Heart left ventricle (tissue), 16 donors: ENCODE measurements around the gene ZNF70. TPM values are rescaled to one million over a fixed set of nuclear protein-coding genes. Genes with fewer than 3 reads are reported as not detected.

Experiments
- ATAC-seq, 4 donors: fragments of 200-7000 bp; cut with Tn5 transposase; one replicate each; pipeline ENCODE4 v1.9.1; 2020 to 2022; ENCODE audit warnings: moderate library complexity in 4 of 4, mild to moderate bottlenecking in 3 of 4, moderate number of reproducible peaks in 1 of 4
- DNase-seq, 5 donors: peaks; one replicate each; pipeline ENCODE4 v3.0.0-alpha.2; 2020
- H3K27ac ChIP-seq, 12 donors: fragments of 200-600 bp; sonication (generic) in 4 of 12; one replicate each; pipeline versions ENCODE4 v1.5.0 to v1.8.0; 2016 to 2022; ENCODE audit warnings: mild to moderate bottlenecking in 2 of 12
- H3K27me3 ChIP-seq, 9 donors: fragments of 200-600 bp; sonication (generic) in 2 of 9; one replicate each; pipeline versions ENCODE4 v1.5.1 to v1.8.0; 2016 to 2022; ENCODE audit warnings: mild to moderate bottlenecking in 3 of 9
- H3K36me3 ChIP-seq, 9 donors: fragments of 200-600 bp; sonication (generic) in 2 of 9; one replicate each; pipeline versions ENCODE4 v1.5.0 to v1.8.0; 2018 to 2022; ENCODE audit warnings: mild to moderate bottlenecking in 2 of 9
- H3K4me1 ChIP-seq, 12 donors: fragments of 200-600 bp; sonication (generic) in 4 of 12; one replicate each; pipeline versions ENCODE4 v1.5.0 to v1.8.0; 2016 to 2022; ENCODE audit warnings: mild to moderate bottlenecking in 3 of 12
- H3K4me3 ChIP-seq, 12 donors: fragments of 200-600 bp; sonication (generic) in 4 of 12; one replicate each; pipeline versions ENCODE4 v1.5.0 to v1.8.0; 2017 to 2022; ENCODE audit warnings: mild to moderate bottlenecking in 9 of 12, moderate library complexity in 4 of 12
- H3K9me3 ChIP-seq, 12 donors: fragments of 200-600 bp; sonication (generic) in 4 of 12; one replicate each; pipeline versions ENCODE4 v1.5.0 to v1.8.0; 2016 to 2022; ENCODE audit warnings: mild to moderate bottlenecking in 1 of 12
- CTCF ChIP-seq, 12 donors: fragments of 200-600 bp; sonication (generic) in 4 of 12; IDR thresholded peaks; one replicate each; pipeline versions ENCODE4 v1.5.0 to v1.8.0; 2018 to 2022; ENCODE audit warnings: antibody characterized with exemption in 12 of 12, mild to moderate bottlenecking in 5 of 12
- POLR2A ChIP-seq, 2 donors: fragments of 450-650 bp; IDR thresholded peaks; one replicate each; pipeline ENCODE4 v1.6.1; 2017; ENCODE audit warnings: antibody characterized with exemption in 2 of 2, mild to moderate bottlenecking in 2 of 2, moderate library complexity in 2 of 2
- WGBS, 4 donors: extraction: QIAGEN DNeasy Blood & Tissue Kit in 2 of 4; methylation state at CpG; one replicate each; pipeline versions ENCODE4 v1.1.5 to v1.1.7; 2013 to 2018; 5-methylcytosine and 5-hydroxymethylcytosine counted together
- intact Hi-C, 10 donors: fragments of 100-400 bp; cut with DNase I; formaldehyde crosslinking; loops; one replicate each; pipeline versions ENCODE4 v1.11.1 to v1.14.2; 2022
- polyA plus RNA-seq, 2 donors: library from polyadenylated mRNA; stranded (reverse); fragments of 200-250 nt; gene quantifications; one replicate each; pipeline ENCODE4 v1.2.3, GENCODE V29; 2013
- total RNA-seq, 9 donors: library from RNA; depleted of rRNA in 2 of 9; stranded (reverse); fragments of >200 nt in 2 of 9; fragmentation: NEBNext Ultra II Directional in 3 of 9; extraction: Animal tissue kit (Norgen Biotek cat#: 25700) in 3 of 9; gene quantifications; one replicate each; pipeline versions ENCODE4 v1.1.0 to v1.2.4, GENCODE V29; 2016 to 2023
- donor health status: ischemic (EF 13 %, LVEDD 7.1; RV severe dilation, severe dysfunction).
- donor health status: healthy with polysubstance abuse.
- donor health status: DM: no; HTN: yes; CAD: no.
- donor health status: DM: no; HTN: no; CAD: no.
- donor health status: ischemic (EF 25% LVEDD 6.9; RV normal size, moderate dysfunction).
- donor health status: ischemic (EF 25% LVEDD 5.7; RV mildly dilated, moderate dysfunction).
- donor health status: healthy.
- donor health status: DM: yes; HTN: yes; CAD: no.
- donor health status: ischemic (EF 35%, LVEDD 5.7; RV mildly dilated, moderate dysfunction).
- donor health status: nonischemic (EF 11% LVEDD 7.7; RV severe dilation, severe dysfunction).
- donor health status: DM: yes; HTN: yes; CAD: no.
- donor health status: PGD.
- donor health status: ischemic (EF 29% LVEDD 5.4; RV normal size, mild dysfunction).
- donor health status: nonischemic (EF 23%, LVEDD 6.1; RV moderate dilation, normal function).

Gene ZNF70
- total and polyA plus RNA-seq, 11 donors: 1.6 to 4.6 (median 3.0) TPM

- peak in 1 of 4 donors; percentile 23 for ATAC-seq
- Histone ChIP-seq H3K4me1 (peaks cover 8 to 48% (median 38%) of the 10 kb centered on the region in 12 donors), H3K36me3 (peaks cover 0 to 61% (median 51%) of the 10 kb centered on the region in 9 donors), H3K27ac (peak overlapping the region in 1 of 12 donors; percentile 50), H3K4me3 (no peak overlapping the region), H3K9me3 (no peaks in the 10 kb centered on the region), H3K27me3 (no peaks in the 10 kb centered on the region)
- TF ChIP-seq CTCF (IDR thresholded peaks at IDR 0.05) (no peak), POLR2A (IDR thresholded peaks at IDR 0.05) (no peak)
- WGBS, 4 donors: 79 to 88% (median 85%) methylated on average over 23 to 25 of the region's 25 CpGs
- DNase-seq: peak in 1 of 5 donors; percentile 42
- intact Hi-C loops: no loop called here
Measured at GRCh38 chr22:23791738-23792645, 41.1 kb upstream of the ZNF70 start.

- intact Hi-C loops: no loop called here
- H3K27me3 ChIP-seq: no peaks in the 10 kb centered on the region
- no peak for TF ChIP-seq POLR2A (IDR thresholded peaks at IDR 0.05)
- TF ChIP-seq CTCF (IDR thresholded peaks at IDR 0.05): no peak
- no peak for ATAC-seq
- DNase-seq: peak in 4 of 5 donors; percentile 41 to 73 (median 51)
- H3K27ac ChIP-seq: peak overlapping the region in 3 of 12 donors; percentile 19 to 50 (median 47)
- H3K9me3 ChIP-seq: no peaks in the 10 kb centered on the region
- 62 to 74% (median 65%) methylated on average over 11 of the region's 11 CpGs for WGBS, 4 donors
- H3K4me3 ChIP-seq: no peak overlapping the region
- H3K4me1 ChIP-seq: peaks cover 8 to 54% (median 45%) of the 10 kb centered on the region in 12 donors
- peaks cover 0 to 53% (median 44%) of the 10 kb centered on the region in 9 donors for H3K36me3 ChIP-seq
Measured at GRCh38 chr22:23790819-23791737, 40.2 kb upstream of the ZNF70 start.

GRCh38 chr22:23789638-23790037, 38.7 kb upstream of the ZNF70 start:
- ATAC-seq (no peak), DNase-seq (peak in 1 of 5 donors; percentile 17)
- H3K27me3 ChIP-seq: no peaks in the 10 kb centered on the region
- peaks cover 8 to 59% (median 47%) of the 10 kb centered on the region in 12 donors for H3K4me1 ChIP-seq
- H3K9me3 ChIP-seq: no peaks in the 10 kb centered on the region
- H3K27ac ChIP-seq: peak overlapping the region in 4 of 12 donors; percentile 33 to 53 (median 44)
- peaks cover 0 to 39% (median 30%) of the 10 kb centered on the region in 9 donors for H3K36me3 ChIP-seq
- TF ChIP-seq CTCF (IDR thresholded peaks at IDR 0.05) (no peak), POLR2A (IDR thresholded peaks at IDR 0.05) (no peak)
- H3K4me3 ChIP-seq: no peak overlapping the region
- whole genome bisulfite sequencing, 4 donors: 68 to 71% (median 70%) methylated on average over 3 to 4 of the region's 4 CpGs
- intact Hi-C loops: loop anchor here in 4 of 10 donors (2.0 to 5.0 kb wide), 4 partner anchors 19 to 58 kb away; partner anchors contain the start of gene DERL3 (in 1 of the 4)
